Neuronal stem cell (in vitro differentiated cells): ENCODE measurements around the gene L1CAM.

ENCODE experiments used
- DNase-seq: peaks from one replicate; pipeline ENCODE4 v3.0.0-alpha.2; 2013; ENCODE audit warnings: low spot score
- H2AFZ ChIP-seq: one replicate; pipeline ENCODE4 v1.6.1; 2013; ENCODE audit warnings: mild to moderate bottlenecking, low read length, inconsistent platforms
- H2AK5ac ChIP-seq: 2 replicates; pipeline ENCODE4 v1.6.1; 2013; ENCODE audit warnings: low read depth, mild to moderate bottlenecking, inconsistent platforms, low read length, moderate library complexity, mixed read lengths
- H2BK120ac ChIP-seq: 2 replicates; pipeline ENCODE4 v1.6.1; 2013; ENCODE audit warnings: low read depth, mild to moderate bottlenecking, inconsistent platforms, low read length, moderate library complexity, mixed read lengths
- H2BK12ac ChIP-seq: one replicate; pipeline ENCODE4 v1.6.1; 2013; ENCODE audit warnings: low read length, inconsistent platforms
- H2BK15ac ChIP-seq: 2 replicates; pipeline ENCODE4 v1.6.1; 2013; ENCODE audit warnings: mild to moderate bottlenecking, low read length, inconsistent platforms, mixed read lengths
- H2BK5ac ChIP-seq: one replicate; pipeline ENCODE4 v1.6.1; 2013; ENCODE audit warnings: inconsistent platforms, mild to moderate bottlenecking, low read length, moderate library complexity
- H3K14ac ChIP-seq: one replicate; pipeline ENCODE4 v1.6.1; 2013; ENCODE audit warnings: low read length, inconsistent platforms
- H3K18ac ChIP-seq: 2 replicates; pipeline ENCODE4 v1.6.1; 2013; ENCODE audit warnings: low read length, inconsistent platforms
- H3K23ac ChIP-seq: 2 replicates; pipeline ENCODE4 v1.6.1; 2013; ENCODE audit warnings: low read depth, mild to moderate bottlenecking, mixed read lengths, low read length, inconsistent platforms; ENCODE audit not compliant: poor library complexity
- H3K27ac ChIP-seq: replicated peaks from 3 replicates; pipeline ENCODE4 v1.5.1; 2013; ENCODE audit warnings: low read length, inconsistent platforms
- H3K27me3 ChIP-seq, 3 experiments: 2 replicates each; pipeline ENCODE4 v1.6.1; 2013; ENCODE audit warnings: low read length in 3 of 3, mild to moderate bottlenecking in 2 of 3, inconsistent platforms in 1 of 3, low read depth in 1 of 3, mixed read lengths in 1 of 3, moderate library complexity in 1 of 3; ENCODE audit not compliant: control insufficient read depth in 3 of 3, insufficient read depth in 3 of 3
- H3K36me3 ChIP-seq, 2 donors: replicated peaks in 1 of 2; 2 replicates each; pipeline ENCODE4 v1.6.1; 2013; ENCODE audit warnings: low read length in 2 of 2; ENCODE audit not compliant: control insufficient read depth in 2 of 2, insufficient read depth in 2 of 2
- H3K4ac ChIP-seq: 2 replicates; pipeline ENCODE4 v1.6.1; 2013; ENCODE audit warnings: inconsistent platforms, mild to moderate bottlenecking, low read length, moderate library complexity
- H3K4me1 ChIP-seq, 2 donors: 1 replicate in 1 of 2; 2 replicates in 1 of 2; pipeline ENCODE4 v1.6.1; 2013; ENCODE audit warnings: low read length in 2 of 2, low read depth in 1 of 2; ENCODE audit not compliant: control insufficient read depth in 2 of 2, insufficient read depth in 1 of 2
- H3K4me2 ChIP-seq: one replicate; pipeline ENCODE4 v1.6.1; 2013; ENCODE audit warnings: mild to moderate bottlenecking, low read length, inconsistent platforms; ENCODE audit not compliant: insufficient read depth, poor library complexity, severe bottlenecking
- H3K4me3 ChIP-seq, 2 donors: 2 replicates each; pipeline ENCODE4 v1.5.1; 2013; ENCODE audit warnings: low read length in 2 of 2, mild to moderate bottlenecking in 2 of 2, inconsistent platforms in 1 of 2, moderate library complexity in 1 of 2
- H3K79me1 ChIP-seq: one replicate; pipeline ENCODE4 v1.6.1; 2013; ENCODE audit warnings: low read depth, mild to moderate bottlenecking, inconsistent platforms, low read length, moderate library complexity
- H3K9ac ChIP-seq: one replicate; pipeline ENCODE4 v1.6.1; 2013; ENCODE audit warnings: mild to moderate bottlenecking, low read depth, low read length, inconsistent platforms; ENCODE audit not compliant: poor library complexity
- H3K9me3 ChIP-seq, 2 donors: replicated peaks in 1 of 2; 2 replicates each; pipeline versions ENCODE3 to v1.6.1; 2013; ENCODE audit warnings: low read length in 2 of 2, mild to moderate bottlenecking in 2 of 2, inconsistent platforms in 1 of 2, low read depth in 1 of 2, mixed read lengths in 1 of 2, moderate library complexity in 1 of 2; ENCODE audit not compliant: control insufficient read depth in 2 of 2, insufficient read depth in 1 of 2
- H4K8ac ChIP-seq: one replicate; pipeline ENCODE4 v1.6.1; 2013; ENCODE audit warnings: low read depth, mild to moderate bottlenecking, inconsistent platforms, low read length, moderate library complexity
- H4K91ac ChIP-seq: one replicate; pipeline ENCODE4 v1.6.1; 2013; ENCODE audit warnings: low read length, low read depth, mild to moderate bottlenecking, inconsistent platforms; ENCODE audit not compliant: poor library complexity
- WGBS, 2 donors: extraction: QIAGEN DNeasy Blood & Tissue Kit; methylation state at CpG; one replicate each; pipeline ENCODE4 v1.1.7; 2013; ENCODE audit warnings: missing lambda C conversion rate in 2 of 2, mixed read lengths in 1 of 2; ENCODE audit not compliant: insufficient read length in 2 of 2, insufficient replicate concordance in 1 of 2; ENCODE audit errors: extremely low coverage in 2 of 2; 5-methylcytosine and 5-hydroxymethylcytosine counted together

Gene L1CAM

GRCh38 chrX:153812220-153812619 is 73.8 kb downstream of the L1CAM start:
- Histone ChIP-seq H4K8ac (no peak overlapping the region), H3K23ac (no peak overlapping the region), H3K18ac (no peak overlapping the region), H2AFZ (no peak overlapping the region), H3K4me1 (peaks cover 8 to 10% of the 10 kb centered on the region in 2 donors), H4K91ac (no peak overlapping the region), H3K27me3 (peaks cover 0 to 29% (median 0%) of the 10 kb centered on the region in 3 experiments), H3K14ac (no peak overlapping the region), H3K4me3 (no peak overlapping the region), H2BK120ac (no peak overlapping the region), H2AK5ac (no peak overlapping the region), H2BK15ac (no peak overlapping the region), H3K36me3 (peaks cover 0 to 4% of the 10 kb centered on the region in 2 donors), H3K4me2 (no peak overlapping the region), H2BK12ac (no peak overlapping the region), H3K79me1 (no peaks in the 10 kb centered on the region), H2BK5ac (no peak overlapping the region), H3K27ac (no peak overlapping the region), H3K9me3 (peaks cover 0 to 4% of the 10 kb centered on the region in 2 donors), H3K9ac (no peak overlapping the region), H3K4ac (no peak overlapping the region)
- WGBS, 2 donors, result no CpG with 5 or more reads among the region's 14 CpGs
- DNase-seq, result no peak
